SK-N-MC (cell line): ENCODE measurements around the gene PITPNC1.

Source experiments
- EZH2 ChIP-seq: fragments of 200-600 bp; sonication (generic); IDR thresholded peaks from one replicate; pipeline ENCODE4 v1.6.1; 2017; ENCODE audit warnings: antibody characterized with exemption
- FOXP2 ChIP-seq: optimal IDR thresholded peaks from 2 replicates; pipeline ENCODE3; 2011; ENCODE audit warnings: mild to moderate bottlenecking, moderate library complexity; ENCODE audit not compliant: insufficient read depth; ENCODE audit errors: extremely low read length, control extremely low read depth
- POLR2AphosphoS5 ChIP-seq: IDR thresholded peaks from 2 replicates; pipeline ENCODE4 v1.6.1; 2012; ENCODE audit warnings: mild to moderate bottlenecking, low read depth, low read length, borderline replicate concordance

- TF ChIP-seq EZH2 = no peak
- TF ChIP-seq POLR2AphosphoS5 = no peak
- no peak for TF ChIP-seq FOXP2
Measured at GRCh38 chr17:67628580-67629013, 251.5 kb downstream of the PITPNC1 start.
